GM18499 (cell line): ENCODE data around the gene ACVR1B.

Experiments
- ATAC-seq: cut with Tn5 transposase; IDR thresholded peaks from one replicate; pipeline ENCODE4 v1.9.1; 2021; ENCODE audit warnings: moderate number of reproducible peaks; ENCODE audit not compliant: insufficient read depth, unreplicated experiment

The ACVR1B gene

DNA sequence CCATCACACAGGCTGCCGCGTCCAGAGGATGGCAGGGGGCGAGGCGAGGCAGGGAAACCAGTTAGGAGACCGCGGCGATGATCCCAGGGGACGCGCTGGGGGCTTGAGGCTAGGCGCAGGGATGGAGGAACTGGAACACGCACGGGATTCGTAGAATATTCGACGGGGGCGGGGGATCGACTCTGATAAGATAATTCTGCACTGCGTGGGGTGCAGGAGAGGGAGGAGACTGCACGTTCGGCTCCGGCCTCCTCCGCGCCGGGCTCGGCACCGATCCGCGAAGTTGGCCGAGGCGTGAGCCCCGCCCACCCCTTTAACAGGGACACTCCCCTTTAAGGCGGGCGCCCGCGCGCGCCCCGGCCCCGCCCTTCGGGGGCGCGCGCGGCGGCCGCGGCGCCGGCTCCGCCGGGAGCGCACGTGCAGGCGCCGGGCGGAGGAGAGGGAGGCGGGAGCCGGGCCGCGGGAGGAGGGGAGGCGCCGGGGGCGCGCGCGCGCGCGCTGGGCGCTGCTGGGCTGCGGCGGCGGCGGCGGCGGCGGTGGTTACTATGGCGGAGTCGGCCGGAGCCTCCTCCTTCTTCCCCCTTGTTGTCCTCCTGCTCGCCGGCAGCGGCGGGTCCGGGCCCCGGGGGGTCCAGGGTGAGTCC, at the start of gene ACVR1B:
Gene ACVR1B (plus strand): TSS at position 501 of the 644 bp plus-strand sequence. CDS start 45 bp downstream, at position 546.
- ATAC-seq, result no peak

DNA sequence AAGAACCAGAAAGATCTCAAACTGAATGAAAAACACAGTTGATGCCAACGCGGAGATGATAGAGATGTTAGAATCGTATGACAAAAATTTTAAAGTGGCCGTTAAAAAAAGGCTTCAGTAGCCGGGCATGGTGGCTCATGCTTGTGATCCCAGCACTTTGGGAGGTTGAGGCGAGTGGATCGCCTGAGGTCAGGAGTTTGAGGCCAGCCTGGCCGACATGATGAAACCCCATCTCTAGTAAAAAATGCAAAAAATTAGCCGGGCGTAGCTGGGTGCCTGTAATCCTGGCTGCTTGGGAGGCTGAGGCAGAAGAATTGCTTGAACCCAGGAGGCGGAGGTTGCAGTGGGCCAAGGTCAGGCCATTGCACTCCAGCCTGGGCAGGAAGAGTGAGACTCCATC, 49.6 kb upstream of the ACVR1B start:
- ATAC-seq, result no peak

DNA sequence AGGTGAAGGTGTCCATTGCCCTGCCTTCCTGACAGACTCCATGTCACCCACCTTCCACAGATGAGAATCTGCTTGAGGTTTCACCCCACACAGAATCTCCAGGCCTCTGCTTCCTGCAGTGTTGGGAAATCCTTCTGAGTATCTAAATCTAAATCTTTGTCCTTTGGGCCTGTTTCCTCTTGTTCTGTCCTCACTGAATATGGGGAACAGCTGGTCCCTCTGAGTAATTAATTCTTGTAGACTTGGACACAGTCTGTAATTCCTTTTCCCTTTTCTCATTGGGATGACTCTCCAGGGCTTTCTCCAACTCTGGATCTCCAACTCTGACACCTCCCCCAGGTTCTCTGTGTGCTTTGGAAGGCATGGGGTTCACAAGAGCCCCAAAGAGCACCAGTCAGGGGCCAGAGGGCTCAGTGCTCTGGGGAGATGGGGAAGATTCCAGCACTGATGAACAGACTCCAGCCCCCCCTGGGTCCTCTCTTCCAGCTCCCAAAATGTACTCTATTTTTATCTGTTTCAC, 46.5 kb upstream of the ACVR1B start:
- no peak for ATAC-seq

DNA sequence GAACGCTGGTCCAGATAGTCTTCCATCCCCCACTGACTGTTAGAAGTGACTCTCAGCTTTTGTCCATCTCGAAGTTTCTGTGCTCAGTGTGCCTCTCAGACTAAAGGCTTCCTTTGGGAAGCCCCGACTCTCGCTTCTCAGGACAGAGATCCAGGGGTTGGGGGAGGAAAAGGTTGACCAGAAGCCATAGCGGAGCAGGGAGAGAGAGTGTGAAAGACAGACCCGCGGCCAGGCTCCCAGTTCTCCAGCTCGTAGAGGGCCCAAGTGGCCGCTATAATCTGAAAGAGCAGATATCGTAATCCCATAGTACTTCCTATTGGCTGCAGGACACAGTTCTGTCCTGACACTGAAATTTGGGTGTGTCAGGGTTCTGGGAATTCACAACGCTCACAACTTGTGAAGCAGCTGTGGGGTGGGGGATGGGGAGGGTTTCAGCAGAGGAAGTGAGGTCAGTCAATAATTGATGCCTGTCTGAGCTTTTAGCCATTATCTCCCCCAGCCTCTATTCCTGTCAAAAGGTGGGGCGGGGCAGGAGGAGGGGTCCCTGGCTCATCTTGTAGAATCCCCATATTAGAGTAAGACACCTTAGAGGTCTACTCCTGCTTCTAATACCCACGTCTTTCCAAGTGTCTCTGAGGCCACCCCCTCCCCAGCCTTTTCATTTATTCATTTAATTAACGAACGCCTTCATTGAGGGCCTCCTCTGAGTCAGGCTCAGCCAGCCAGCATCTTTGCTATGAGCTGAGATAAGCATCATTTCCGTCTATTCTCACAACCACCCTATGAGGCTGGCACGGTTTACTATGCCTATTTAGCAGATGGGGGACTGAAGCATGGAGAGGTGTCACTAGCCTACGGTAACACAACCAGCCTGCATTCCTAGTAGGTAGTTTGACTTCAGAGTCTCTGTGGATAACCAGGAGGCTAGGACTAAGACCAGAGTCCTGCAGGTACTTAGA, 45.7 kb upstream of the ACVR1B start:
- ATAC-seq, result no peak

DNA sequence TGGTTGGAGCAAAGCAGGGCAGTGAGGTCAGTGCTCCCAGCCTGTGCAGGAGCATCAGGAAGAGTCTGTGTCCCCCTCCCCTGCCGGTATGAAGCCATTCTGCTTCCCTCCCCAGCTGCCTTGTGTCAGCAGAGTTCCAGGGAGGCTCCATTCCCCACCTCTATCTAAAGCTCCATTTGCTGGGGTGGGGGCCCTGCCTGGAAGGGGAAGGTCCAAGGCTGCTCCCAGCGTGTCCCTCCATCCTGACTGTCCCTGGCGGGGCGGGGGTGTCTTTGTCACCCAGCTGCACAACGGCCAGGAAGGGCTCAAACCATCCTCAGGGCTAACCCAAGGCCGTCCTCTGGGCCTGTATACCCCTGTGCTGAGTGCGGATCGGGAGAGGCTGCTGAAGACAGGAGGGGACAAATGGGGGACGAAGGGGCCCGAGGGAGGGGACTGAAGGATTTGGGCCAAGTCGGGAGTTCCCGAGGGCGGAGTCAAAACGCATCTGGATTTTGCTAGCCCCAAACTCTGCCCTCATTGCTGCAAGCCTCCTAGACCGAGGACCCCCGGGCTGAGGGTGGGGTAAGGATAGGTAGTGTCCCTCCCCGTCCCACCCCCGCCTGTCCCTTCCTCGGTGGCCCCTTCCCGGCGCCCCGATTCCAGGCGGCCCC, 44.9 kb upstream of the ACVR1B start:
- ATAC-seq, result no peak

DNA sequence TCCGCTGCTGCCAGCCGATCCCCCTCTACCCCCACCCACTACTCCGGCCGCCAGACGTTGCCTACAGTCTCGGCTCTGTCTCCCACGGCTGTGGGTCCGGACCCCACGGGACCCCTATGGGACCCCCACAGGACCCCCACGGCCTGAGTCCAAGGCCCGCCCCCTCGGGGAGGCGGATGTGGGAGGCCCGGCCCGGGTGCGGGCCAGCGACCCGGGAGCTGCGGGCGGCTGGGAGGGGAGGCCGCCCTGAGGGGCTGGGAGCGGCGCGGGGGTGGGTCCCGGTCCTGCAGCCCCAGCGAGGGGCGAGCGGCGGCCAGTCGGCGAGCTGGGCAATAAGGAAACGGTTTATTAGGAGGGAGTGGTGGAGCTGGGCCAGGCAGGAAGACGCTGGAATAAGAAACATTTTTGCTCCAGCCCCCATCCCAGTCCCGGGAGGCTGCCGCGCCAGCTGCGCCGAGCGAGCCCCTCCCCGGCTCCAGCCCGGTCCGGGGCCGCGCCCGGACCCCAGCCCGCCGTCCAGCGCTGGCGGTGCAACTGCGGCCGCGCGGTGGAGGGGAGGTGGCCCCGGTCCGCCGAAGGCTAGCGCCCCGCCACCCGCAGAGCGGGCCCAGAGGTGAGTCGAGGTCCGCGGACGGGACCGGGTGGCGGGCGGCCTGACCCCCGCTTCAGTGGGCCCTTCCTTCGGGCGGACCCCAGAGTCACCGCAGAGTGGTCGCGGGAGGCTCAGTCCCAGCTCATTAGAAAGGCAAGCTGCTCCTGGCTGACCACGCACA, 44.2 kb upstream of the ACVR1B start, which contains the start of gene ACVRL1:
Gene ACVRL1 (plus strand): TSS at position 422 of the 773 bp plus-strand sequence. CDS start 4,971 bp downstream, outside the sequence.
- no peak for ATAC-seq

DNA sequence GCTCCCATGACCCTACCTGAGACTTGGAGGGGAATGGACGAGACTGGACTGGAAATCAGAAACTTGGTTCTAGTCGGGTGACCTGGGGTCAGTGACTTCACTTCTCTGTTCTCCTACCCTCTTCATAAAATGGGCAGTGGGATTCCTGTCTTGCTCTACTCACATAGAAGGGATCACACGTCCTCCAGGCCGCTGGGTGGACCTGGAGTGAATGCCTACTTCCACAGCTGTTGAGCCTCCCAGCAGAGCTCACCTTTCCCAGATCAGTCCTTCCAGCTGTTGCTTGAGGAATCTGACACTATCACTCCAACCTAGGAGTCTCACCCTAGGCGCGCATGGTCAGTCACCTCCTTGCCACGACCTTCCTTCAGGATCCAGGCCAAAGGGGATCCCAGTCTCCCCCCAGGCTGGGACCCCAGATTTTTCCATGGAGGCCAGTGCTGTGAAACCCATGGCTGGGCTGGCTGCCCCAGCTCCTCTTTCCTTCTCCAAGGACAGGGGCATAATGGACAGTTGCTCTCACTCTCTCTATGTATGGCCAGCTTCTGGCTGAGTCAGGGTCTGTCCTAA, 43.6 kb upstream of the ACVR1B start:
- no peak for ATAC-seq

DNA sequence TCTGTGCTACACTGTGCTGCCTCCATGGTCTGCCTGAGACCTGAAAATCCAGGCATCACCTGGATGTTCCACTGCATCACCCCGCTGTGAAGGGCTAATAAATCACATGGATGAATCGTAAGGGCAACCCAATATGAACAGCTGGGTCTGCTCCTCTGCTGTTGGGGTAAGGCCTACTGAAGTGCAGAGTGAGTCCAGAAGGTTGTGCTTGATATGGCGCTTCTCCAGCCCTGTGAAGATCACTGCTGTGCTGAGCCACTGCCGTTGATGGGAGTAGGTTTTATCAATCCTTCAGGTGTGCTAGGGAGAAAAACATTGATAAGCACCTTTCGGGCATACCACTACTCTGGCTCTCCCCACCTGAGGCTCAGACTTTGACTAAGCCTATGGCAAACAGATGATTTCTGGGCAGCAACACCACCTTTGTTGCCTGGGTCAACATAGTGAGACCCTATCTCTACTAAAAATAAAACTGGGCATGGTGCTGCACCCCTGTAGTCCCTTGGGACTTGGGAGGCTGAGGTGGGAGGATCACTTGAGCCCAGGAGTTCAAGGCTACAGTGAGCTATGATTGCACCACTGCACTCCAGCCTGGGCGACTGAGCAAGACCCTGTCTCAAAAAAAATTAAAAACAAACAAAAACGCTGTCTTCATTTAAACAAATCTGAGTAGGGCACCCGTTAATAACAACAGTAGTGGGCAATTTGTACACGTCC, 42.5 kb upstream of the ACVR1B start:
- no peak for ATAC-seq

DNA sequence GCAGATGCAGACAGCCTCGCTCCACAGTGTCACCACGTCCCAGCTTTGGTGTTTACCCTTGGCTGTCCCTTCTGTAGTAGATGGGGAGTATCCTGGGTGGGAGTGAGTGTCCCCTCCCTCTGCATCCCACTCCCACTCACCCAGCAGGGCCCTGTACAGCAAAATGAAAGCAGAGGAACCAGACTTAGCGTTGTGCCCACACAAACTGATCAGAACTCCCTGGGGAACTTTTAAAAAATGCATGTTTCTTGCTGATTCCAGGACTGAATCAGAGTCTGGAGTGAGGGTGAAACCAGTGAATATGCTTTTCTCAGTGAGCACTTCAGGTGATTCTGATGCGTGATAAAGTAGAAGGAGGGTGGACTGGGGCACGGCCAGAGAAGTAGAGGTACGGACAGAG, 41.3 kb upstream of the ACVR1B start:
- no peak for ATAC-seq

DNA sequence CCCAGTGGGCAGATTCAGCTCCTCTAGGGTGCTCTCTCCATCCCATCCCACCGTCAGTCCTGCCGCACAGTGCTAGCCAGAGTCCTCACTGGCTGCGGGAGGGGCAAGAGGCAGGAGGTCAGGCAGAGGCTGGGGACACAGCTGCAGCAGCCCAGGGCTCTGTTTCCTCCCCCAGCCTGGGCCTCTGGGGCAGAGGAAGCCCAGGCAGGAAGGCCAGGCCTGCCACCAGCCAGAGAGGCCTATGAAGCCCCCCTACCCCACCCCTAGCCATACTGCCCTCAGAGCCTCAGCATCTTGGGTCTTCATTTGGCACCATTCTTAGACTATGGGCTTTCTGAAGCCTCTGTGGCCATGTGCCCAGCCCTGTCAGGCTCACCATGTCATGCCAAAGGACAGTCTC, 40.8 kb upstream of the ACVR1B start:
- ATAC-seq, result no peak

DNA sequence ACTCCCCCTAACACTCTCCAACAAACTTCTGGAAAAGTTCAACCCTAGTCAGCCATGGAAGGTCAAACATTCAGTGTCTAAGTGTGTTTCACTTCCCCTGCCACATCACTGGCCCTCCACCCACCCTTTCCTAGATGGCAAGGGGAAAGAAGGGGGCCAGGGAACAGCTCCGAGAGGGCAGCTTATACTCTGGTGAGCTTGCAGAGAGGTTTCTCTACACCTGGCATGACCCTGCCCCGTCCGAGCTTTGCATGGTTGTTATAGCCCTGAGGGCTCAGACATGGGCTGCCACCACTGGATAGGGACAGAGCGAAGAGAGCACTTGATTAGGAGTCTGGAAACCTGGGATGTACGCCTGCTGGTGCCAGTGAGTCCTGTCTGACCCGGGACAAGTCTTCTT, 40.2 kb upstream of the ACVR1B start:
- ATAC-seq, result no peak

DNA sequence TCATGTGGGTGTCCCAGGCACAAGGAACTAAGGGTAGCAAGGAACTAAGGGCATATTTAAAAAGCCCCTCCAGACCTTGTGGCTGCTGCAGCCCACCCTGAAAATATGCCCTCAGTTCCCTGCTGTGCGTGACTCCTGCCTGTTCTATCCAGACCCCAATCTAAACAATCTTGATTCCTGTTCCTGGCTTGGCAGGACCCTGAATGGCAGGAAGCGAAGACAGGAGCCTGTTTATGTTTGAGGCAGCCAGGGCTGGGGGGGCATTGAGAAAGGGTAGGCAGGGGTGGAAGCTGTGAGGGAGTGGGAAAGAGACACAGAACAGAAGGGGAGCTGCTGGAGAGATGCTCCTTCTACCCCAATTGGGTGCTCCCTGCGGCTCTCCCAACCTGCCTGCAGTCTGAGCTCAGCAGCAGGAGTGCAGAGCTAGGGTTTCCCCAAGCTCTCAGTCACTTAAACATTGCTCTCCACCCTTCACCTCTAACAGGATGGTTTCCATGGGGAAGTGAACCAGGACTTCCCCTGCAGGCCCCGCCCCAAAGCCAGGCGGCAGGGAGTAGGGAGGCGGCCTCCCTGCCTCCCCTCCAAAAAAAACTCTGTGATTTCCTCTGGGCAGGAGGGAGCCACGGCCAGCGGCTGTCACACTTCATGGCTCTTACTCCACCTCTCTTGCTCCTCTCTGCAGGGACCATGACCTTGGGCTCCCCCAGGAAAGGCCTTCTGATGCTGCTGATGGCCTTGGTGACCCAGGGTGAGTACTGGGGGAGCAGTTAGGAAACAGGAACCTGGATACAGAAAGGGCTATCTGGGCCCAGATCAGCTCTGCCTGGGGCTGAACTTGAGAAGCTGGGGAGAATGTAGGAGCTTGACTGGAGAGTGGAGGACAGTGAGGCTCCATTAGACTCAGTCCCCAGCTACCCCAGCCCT, 39.4 kb upstream of the ACVR1B start:
- ATAC-seq, result no peak

DNA sequence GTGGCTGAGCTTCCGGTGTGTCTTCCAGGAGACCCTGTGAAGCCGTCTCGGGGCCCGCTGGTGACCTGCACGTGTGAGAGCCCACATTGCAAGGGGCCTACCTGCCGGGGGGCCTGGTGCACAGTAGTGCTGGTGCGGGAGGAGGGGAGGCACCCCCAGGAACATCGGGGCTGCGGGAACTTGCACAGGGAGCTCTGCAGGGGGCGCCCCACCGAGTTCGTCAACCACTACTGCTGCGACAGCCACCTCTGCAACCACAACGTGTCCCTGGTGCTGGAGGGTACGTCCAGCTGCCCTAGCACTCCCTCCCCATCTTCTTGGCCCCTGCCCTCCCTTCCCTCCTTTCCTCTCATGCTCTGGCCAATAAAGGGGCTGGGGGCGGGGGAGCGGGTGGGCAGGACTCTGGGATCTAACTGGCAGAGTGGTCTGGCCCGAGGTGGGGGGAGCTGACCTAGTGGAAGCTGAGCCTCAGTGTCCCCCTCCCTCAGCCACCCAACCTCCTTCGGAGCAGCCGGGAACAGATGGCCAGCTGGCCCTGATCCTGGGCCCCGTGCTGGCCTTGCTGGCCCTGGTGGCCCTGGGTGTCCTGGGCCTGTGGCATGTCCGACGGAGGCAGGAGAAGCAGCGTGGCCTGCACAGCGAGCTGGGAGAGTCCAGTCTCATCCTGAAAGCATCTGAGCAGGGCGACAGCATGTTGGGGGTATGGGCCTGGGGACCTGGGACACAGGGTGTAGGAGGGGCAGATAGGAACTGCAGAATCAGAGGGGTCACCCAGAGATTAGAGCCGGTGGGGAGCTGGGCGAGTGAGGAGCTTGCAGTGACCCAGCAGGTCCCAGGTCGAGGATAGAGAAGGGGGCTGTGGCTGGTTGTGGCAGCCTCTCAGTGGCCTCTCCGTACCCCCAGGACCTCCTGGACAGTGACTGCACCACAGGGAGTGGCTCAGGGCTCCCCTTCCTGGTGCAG, 38.1 kb upstream of the ACVR1B start:
- ATAC-seq, result no peak

DNA sequence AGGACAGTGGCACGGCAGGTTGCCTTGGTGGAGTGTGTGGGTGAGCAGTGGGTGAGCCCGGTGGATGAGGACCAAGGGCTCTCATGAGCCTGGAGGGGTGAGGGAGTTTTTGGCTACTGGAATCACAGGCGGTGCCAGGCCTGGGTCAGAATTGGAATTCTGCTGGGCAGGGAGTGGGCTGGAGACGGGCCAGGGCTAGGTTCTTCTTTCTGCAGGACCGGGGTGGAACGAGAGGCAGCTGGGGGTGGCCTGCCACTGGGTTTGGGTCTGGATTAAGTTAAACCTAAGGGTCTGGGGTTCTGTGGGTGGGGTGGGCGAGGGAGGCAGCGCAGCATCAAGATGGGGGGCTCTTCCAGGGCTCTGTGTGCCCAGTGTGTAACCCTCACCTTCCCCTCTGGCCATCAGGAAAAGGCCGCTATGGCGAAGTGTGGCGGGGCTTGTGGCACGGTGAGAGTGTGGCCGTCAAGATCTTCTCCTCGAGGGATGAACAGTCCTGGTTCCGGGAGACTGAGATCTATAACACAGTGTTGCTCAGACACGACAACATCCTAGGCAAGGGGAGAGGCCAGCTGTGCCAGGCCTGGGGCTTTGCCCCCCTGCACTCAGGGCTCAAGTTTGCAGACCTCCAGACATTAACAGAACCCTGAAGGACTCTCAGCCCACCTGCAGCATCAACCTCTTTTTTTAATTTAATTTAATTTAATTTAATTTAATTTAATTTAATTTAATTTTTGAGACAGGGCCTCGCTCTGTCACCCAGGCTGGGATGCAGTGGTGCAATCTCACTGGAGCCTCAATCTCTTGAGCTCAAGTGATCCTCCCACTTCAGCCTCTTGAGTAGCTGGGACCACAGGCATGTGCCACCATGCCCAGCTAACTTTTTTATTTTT, 37.2 kb upstream of the ACVR1B start:
- no peak for ATAC-seq

DNA sequence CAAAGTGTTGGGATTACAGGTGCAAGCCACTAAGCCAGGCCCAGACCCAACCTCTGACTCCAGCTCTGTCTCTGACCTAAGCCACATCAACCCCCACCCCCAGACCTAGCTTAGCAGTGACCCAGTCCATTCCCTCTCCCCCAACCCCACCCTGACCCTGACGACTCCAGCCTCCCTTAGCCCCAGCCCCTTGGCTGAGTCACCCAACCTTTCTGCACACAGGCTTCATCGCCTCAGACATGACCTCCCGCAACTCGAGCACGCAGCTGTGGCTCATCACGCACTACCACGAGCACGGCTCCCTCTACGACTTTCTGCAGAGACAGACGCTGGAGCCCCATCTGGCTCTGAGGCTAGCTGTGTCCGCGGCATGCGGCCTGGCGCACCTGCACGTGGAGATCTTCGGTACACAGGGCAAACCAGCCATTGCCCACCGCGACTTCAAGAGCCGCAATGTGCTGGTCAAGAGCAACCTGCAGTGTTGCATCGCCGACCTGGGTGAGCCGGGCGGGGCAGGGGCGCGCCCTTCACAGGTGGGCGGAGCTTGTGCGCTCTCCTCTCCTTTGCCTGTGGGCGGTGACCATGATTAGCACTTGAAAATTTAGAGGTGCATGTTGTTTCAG, 36.4 kb upstream of the ACVR1B start:
- no peak for ATAC-seq
